Activated CD8-positive, alpha-beta memory T cell treated with anti-CD3 and anti-CD28 coated beads for 24 hours (primary cell): ENCODE results near the gene FANCE.
"Not testable (repeated sequence)": the region's sequence is repeated elsewhere in the genome, so short reads cannot be mapped to it uniquely, and the experiment has no call there.

Experiments used
- DNase-seq: peaks from one replicate; pipeline ENCODE4 v3.0.0-alpha.2; 2020

The FANCE gene

GRCh38 chr6:35500782-35501181 lies 48.6 kb downstream of the FANCE start:
- no peak for DNase-seq

GRCh38 chr6:35501784-35502183 lies 49.6 kb downstream of the FANCE start:
- no peak for DNase-seq

- no peak for DNase-seq
Observed at GRCh38 chr6:35503534-35503933, 51.4 kb downstream of the FANCE start.

GRCh38 chr6:35505999-35506412 lies 53.9 kb downstream of the FANCE start:
- DNase-seq: no peak

GRCh38 chr6:35506536-35506935 lies 54.4 kb downstream of the FANCE start:
- DNase-seq: no peak

GRCh38 chr6:35507221-35507620 lies 55.1 kb downstream of the FANCE start:
- no peak for DNase-seq

GRCh38 chr6:35508027-35508426 lies 55.9 kb downstream of the FANCE start:
- no peak for DNase-seq

GRCh38 chr6:35508542-35508941 lies 56.4 kb downstream of the FANCE start:
- no peak for DNase-seq

- DNase-seq: no peak
Observed at GRCh38 chr6:35510916-35511561, 58.9 kb downstream of the FANCE start.

- no peak for DNase-seq
Observed at GRCh38 chr6:35511562-35511941, 59.4 kb downstream of the FANCE start.

GRCh38 chr6:35512006-35512405 lies 59.9 kb downstream of the FANCE start:
- no peak for DNase-seq

- no peak for DNase-seq
Observed at GRCh38 chr6:35512740-35513139, 60.6 kb downstream of the FANCE start, which contains the start of gene TULP1. Gene TULP1 (minus strand): TSS chr6:35512896. CDS start chr6:35512858, 38 bp downstream.

- no peak for DNase-seq
Observed at GRCh38 chr6:35514587-35514986, 62.4 kb downstream of the FANCE start.

- DNase-seq: not testable (repeated sequence)
Observed at GRCh38 chr6:35515939-35516338, 63.8 kb downstream of the FANCE start.
